K562 (cell line): ENCODE data around the gene FGFRL1. TPM values are rescaled to one million over a fixed set of nuclear protein-coding genes. Genes with fewer than 3 reads are reported as not detected.
A peak's percentile ranks its signal among the peaks of the same experiment; 100 is the strongest.

ENCODE experiments used
- ETV1 ChIP-seq: fragments of 450-650 bp; conservative IDR thresholded peaks from 2 replicates; pipeline ENCODE4 v1.6.1; 2016; ENCODE audit warnings: missing genetic modification characterization, control low read depth, low read depth, missing compliant biosample characterization
- FOXJ2 ChIP-seq: fragments of 200-800 bp; sonication (Bioruptor generic); IDR thresholded peaks from 2 replicates; pipeline ENCODE4 v1.6.1; 2016; ENCODE audit warnings: missing genetic modification characterization, missing compliant biosample characterization
- FUS ChIP-seq: fragments of 200-400 bp; formaldehyde crosslinking; optimal IDR thresholded peaks from 2 replicates; pipeline ENCODE3; 2017; ENCODE audit warnings: low read depth, low read length
- ILF3 ChIP-seq: fragments of 450-650 bp; IDR thresholded peaks from 2 replicates; pipeline ENCODE4 v1.6.1; 2018; ENCODE audit warnings: antibody characterized with exemption, mild to moderate bottlenecking, moderate library complexity, borderline replicate concordance
- JUNB ChIP-seq: fragments of 450-650 bp; formaldehyde crosslinking; conservative IDR thresholded peaks from 2 replicates; pipeline ENCODE4 v1.4.0; 2020; ENCODE audit warnings: mild to moderate bottlenecking
- KAT2B ChIP-seq: IDR thresholded peaks from one replicate; pipeline ENCODE4 v1.6.1; 2012; ENCODE audit warnings: low read depth, mild to moderate bottlenecking, control low read depth, inconsistent platforms, low read length, moderate library complexity
- KDM5B ChIP-seq: fragments of 200-600 bp; sonication (generic); IDR thresholded peaks from 2 replicates; pipeline ENCODE4 v1.6.1; 2012; ENCODE audit warnings: low read depth, mild to moderate bottlenecking, moderate library complexity, low read length, control low read depth, inconsistent platforms; ENCODE audit not compliant: insufficient replicate concordance
- KLF6 ChIP-seq: fragments of 250-450 bp; sonication (Bioruptor Pico); IDR thresholded peaks from 2 replicates; pipeline ENCODE4 v1.4.0; 2020; ENCODE audit warnings: mild to moderate bottlenecking, moderate library complexity, borderline replicate concordance
- L3MBTL2 ChIP-seq: fragments of 450-650 bp; IDR thresholded peaks from 2 replicates; pipeline ENCODE4 v1.6.1; 2016; ENCODE audit warnings: mild to moderate bottlenecking, moderate library complexity
- LCOR ChIP-seq: sonication (generic); formaldehyde crosslinking; IDR thresholded peaks from 2 replicates; pipeline ENCODE4 v1.8.0; 2022; ENCODE audit warnings: mild to moderate bottlenecking, missing genetic modification reagents
- MXI1 ChIP-seq: IDR thresholded peaks from 2 replicates; pipeline ENCODE4 v1.6.1; 2011; ENCODE audit warnings: low read depth, mild to moderate bottlenecking, improper control_type of control experiment, low read length
- RBM22 ChIP-seq: fragments of 200-400 bp; formaldehyde crosslinking; IDR thresholded peaks from 2 replicates; pipeline ENCODE4 v1.6.1; 2018; ENCODE audit warnings: low read length, low read depth; ENCODE audit not compliant: poor library complexity, severe bottlenecking
- SLC30A9 ChIP-seq: fragments of 250-450 bp; sonication (Bioruptor Pico); IDR thresholded peaks from 2 replicates; pipeline ENCODE4 v1.8.0; 2022; ENCODE audit warnings: mild to moderate bottlenecking, moderate library complexity
- WHSC1 ChIP-seq: IDR thresholded peaks from one replicate; pipeline ENCODE4 v1.6.1; 2012; ENCODE audit warnings: low read length, control low read depth, inconsistent platforms
- ZNF197 ChIP-seq: fragments of 200-800 bp; sonication (Bioruptor generic); IDR thresholded peaks from 2 replicates; pipeline ENCODE4 v1.6.1; 2016; ENCODE audit warnings: low read depth, missing genetic modification characterization, missing compliant biosample characterization
- ZNF3 ChIP-seq: fragments of 250-450 bp; sonication (Bioruptor Pico); IDR thresholded peaks from 2 replicates; pipeline ENCODE4 v1.5.0; 2021; ENCODE audit warnings: mild to moderate bottlenecking, moderate library complexity
- ZNF384 ChIP-seq: IDR thresholded peaks from 2 replicates; pipeline ENCODE4 v1.6.1; 2012; ENCODE audit warnings: low read depth, low read length, improper control_type of control experiment
- ZNF695 ChIP-seq: fragments of 450-650 bp; formaldehyde crosslinking; IDR thresholded peaks from 2 replicates; pipeline ENCODE4 v1.4.0; 2020; ENCODE audit warnings: mild to moderate bottlenecking, moderate library complexity
- ZNF778 ChIP-seq: fragments of 450-650 bp; formaldehyde crosslinking; IDR thresholded peaks from 2 replicates; pipeline ENCODE4 v1.4.0; 2020; ENCODE audit warnings: mild to moderate bottlenecking, moderate library complexity
- polyA plus RNA-seq, 8 experiments: library from polyadenylated mRNA; depleted of rRNA in 4 of 8; stranded (reverse) in 5 of 8; unstranded in 3 of 8; fragments of >200 nt; fragmentation: Nextera tagmentation in 2 of 8; fragmentation: Illumina TruSeq in 1 of 8; extraction: Ambion mirVana in 2 of 8; extraction: Trizol in 1 of 8; gene quantifications; 2 replicates each; pipeline versions ENCODE4 v1.2.1 to v1.2.3, GENCODE V29; 2011 to 2014; ENCODE audit warnings: inconsistent platforms in 1 of 8, missing spikeins in 1 of 8
- total RNA-seq, 7 experiments: library from RNA; depleted of rRNA in 6 of 7; stranded (reverse); fragments of >200 nt in 6 of 7; fragmentation: Illumina TruSeq in 2 of 7; extraction: Trizol in 2 of 7; gene quantifications; 2 replicates each; pipeline versions ENCODE4 v1.2.1 to v1.2.3, GENCODE V29; 2011 to 2021; ENCODE audit warnings: low replicate concordance in 1 of 7
- TF ChIP-seq, protein P1 (sequence below), 2 experiments: fragments of 450-650 bp in 1 of 2; sonication (generic) in 1 of 2; formaldehyde crosslinking; conservative IDR thresholded peaks; 2 replicates each; pipeline versions ENCODE4 v1.4.0 to v1.8.1; 2020 to 2022; ENCODE audit warnings: mild to moderate bottlenecking in 1 of 2, missing genetic modification reagents in 1 of 2
- TF ChIP-seq, protein P2 (sequence below): fragments of 450-650 bp; IDR thresholded peaks from 2 replicates; pipeline ENCODE4 v1.6.1; 2018; ENCODE audit warnings: mild to moderate bottlenecking, low read depth; ENCODE audit not compliant: partially characterized antibody
- TF ChIP-seq, protein P3 (sequence below): sonication (generic); formaldehyde crosslinking; IDR thresholded peaks from 2 replicates; pipeline ENCODE4 v1.8.0; 2022; ENCODE audit warnings: mild to moderate bottlenecking, missing genetic modification reagents
- TF ChIP-seq, protein P4 (sequence below), 2 experiments: fragments of 250-450 bp in 1 of 2; fragments of 450-650 bp in 1 of 2; sonication (Bioruptor Pico) in 1 of 2; IDR thresholded peaks; 2 replicates each; pipeline versions ENCODE4 v1.6.1 to v1.8.0; 2016 to 2021; ENCODE audit warnings: mild to moderate bottlenecking in 2 of 2, moderate library complexity in 2 of 2, missing compliant biosample characterization in 1 of 2, missing genetic modification characterization in 1 of 2
- TF ChIP-seq, protein P5 (sequence below): fragments of 450-650 bp; formaldehyde crosslinking; IDR thresholded peaks from 2 replicates; pipeline ENCODE4 v1.4.0; 2022; ENCODE audit warnings: mild to moderate bottlenecking, moderate library complexity

FGFRL1 gene
- total and polyA plus RNA-seq, 9 of the 15 experiments (the other 6 are each of a cell fraction or from before 2014, with no cell fraction given), result 0.34 to 49.9 (median 14.6) TPM

DNA sequence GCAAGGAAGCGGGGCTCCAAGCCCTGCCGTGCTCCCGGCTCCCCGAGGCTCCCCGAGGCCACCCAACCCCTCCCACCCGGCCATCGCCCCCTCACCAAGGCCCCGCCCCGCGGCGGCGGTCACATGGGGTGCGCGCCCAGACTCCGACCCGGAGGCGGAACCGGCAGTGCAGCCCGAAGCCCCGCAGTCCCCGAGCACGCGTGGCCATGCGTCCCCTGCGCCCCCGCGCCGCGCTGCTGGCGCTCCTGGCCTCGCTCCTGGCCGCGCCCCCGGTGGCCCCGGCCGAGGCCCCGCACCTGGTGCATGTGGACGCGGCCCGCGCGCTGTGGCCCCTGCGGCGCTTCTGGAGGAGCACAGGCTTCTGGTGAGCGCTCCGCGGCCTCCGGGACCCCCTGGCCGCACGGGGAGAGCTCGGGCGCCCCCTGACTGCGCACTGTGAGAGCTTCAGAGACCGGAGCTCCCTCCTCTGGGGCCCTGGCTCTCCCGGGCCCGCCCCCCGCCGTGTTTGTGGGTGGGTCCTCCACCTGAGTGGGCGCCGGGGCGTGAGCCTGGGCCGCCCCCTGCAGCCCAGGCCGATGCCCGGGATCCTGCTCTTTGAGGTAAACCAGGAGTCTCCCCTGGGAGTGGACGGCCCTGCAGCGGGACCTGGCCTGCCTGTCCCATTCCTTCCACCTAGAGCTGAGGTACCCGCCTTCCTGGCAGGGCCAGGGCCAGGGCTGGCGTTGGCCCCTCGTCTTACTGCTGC is 24.4 kb upstream of the FGFRL1 start, which contains the start of gene IDUA (continued):
- no peak for TF ChIP-seq JUNB (CRISPR knock-in tag)
- TF ChIP-seq, protein P1, sequence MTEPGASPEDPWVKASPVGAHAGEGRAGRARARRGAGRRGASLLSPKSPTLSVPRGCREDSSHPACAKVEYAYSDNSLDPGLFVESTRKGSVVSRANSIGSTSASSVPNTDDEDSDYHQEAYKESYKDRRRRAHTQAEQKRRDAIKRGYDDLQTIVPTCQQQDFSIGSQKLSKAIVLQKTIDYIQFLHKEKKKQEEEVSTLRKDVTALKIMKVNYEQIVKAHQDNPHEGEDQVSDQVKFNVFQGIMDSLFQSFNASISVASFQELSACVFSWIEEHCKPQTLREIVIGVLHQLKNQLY (CRISPR knock-in tag; conservative IDR thresholded peaks at IDR 0.05), result no peak
- TF ChIP-seq L3MBTL2, result peak; percentile 95
- TF ChIP-seq KDM5B, result peak; percentile 49
- peak; percentile 15; the same call in 1 of the 2 replicates for TF ChIP-seq MXI1
- TF ChIP-seq ILF3, result 0 out of 2 replicates have a peak, but pooled peaks have one; percentile 79
- TF ChIP-seq SLC30A9 (CRISPR knock-in tag), result no peak
- no peak for TF ChIP-seq ZNF197
- peak; percentile 71 for TF ChIP-seq FUS
- TF ChIP-seq KLF6 (CRISPR knock-in tag), result no peak
- TF ChIP-seq, protein P2, sequence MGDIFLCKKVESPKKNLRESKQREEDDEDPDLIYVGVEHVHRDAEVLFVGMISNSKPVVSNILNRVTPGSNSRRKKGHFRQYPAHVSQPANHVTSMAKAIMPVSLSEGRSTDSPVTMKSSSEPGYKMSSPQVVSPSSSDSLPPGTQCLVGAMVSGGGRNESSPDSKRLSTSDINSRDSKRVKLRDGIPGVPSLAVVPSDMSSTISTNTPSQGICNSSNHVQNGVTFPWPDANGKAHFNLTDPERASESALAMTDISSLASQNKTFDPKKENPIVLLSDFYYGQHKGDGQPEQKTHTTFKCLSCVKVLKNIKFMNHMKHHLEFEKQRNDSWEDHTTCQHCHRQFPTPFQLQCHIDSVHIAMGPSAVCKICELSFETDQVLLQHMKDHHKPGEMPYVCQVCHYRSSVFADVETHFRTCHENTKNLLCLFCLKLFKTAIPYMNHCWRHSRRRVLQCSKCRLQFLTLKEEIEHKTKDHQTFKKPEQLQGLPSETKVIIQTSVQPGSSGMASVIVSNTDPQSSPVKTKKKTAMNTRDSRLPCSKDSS, result no peak
- no peak for TF ChIP-seq ZNF778
- 0 out of 2 replicates have a peak, but pooled peaks have one; percentile 13 for TF ChIP-seq LCOR (CRISPR knock-in tag)
- TF ChIP-seq ZNF384, result no peak
- TF ChIP-seq ETV1 (tag), result no peak
- no peak for TF ChIP-seq ZNF695
- TF ChIP-seq FOXJ2 (tag), result no peak
- TF ChIP-seq, protein P3, sequence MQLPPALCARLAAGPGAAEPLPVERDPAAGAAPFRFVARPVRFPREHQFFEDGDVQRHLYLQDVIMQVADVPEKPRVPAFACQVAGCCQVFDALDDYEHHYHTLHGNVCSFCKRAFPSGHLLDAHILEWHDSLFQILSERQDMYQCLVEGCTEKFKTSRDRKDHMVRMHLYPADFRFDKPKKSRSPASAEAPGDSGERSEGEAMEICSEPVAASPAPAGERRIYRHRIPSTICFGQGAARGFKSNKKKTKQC (CRISPR knock-in tag), result no peak
- TF ChIP-seq RBM22, result no peak
- TF ChIP-seq, protein P4, sequence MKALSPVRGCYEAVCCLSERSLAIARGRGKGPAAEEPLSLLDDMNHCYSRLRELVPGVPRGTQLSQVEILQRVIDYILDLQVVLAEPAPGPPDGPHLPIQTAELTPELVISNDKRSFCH (CRISPR knock-in tag; IDR thresholded peaks at IDR 0.05), result no peak
- TF ChIP-seq, protein P4 (tag; IDR thresholded peaks at IDR 0.05), result peak; percentile 62; the same call in 1 of the 2 replicates
- no peak for TF ChIP-seq WHSC1
- TF ChIP-seq KAT2B, result no peak
- no peak for TF ChIP-seq ZNF3 (CRISPR knock-in tag)
- TF ChIP-seq, protein P5, sequence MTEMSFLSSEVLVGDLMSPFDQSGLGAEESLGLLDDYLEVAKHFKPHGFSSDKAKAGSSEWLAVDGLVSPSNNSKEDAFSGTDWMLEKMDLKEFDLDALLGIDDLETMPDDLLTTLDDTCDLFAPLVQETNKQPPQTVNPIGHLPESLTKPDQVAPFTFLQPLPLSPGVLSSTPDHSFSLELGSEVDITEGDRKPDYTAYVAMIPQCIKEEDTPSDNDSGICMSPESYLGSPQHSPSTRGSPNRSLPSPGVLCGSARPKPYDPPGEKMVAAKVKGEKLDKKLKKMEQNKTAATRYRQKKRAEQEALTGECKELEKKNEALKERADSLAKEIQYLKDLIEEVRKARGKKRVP (CRISPR knock-in tag), result no peak
